ENCODE results near the gene PCDH7.

- no peak for TF ChIP-seq CTCF (conservative IDR thresholded peaks at IDR 0.05; ENCODE audit: low read length)
- TF ChIP-seq EZH2phosphoT487 (IDR thresholded peaks at IDR 0.05; ENCODE audit: borderline replicate concordance, low read depth, low read length), result no peak
Measured at GRCh38 chr4:30722359-30723200, 2.4 kb downstream of the PCDH7 start.

Measured in OCI-LY7 (cell line).